H54 (cell line): Measurements from ENCODE around the gene NLGN1.
A peak's percentile ranks its signal among the peaks of the same experiment; 100 is the strongest.

Experiments
- DNase-seq: peaks from one replicate; pipeline ENCODE4 v3.0.0; 2011; ENCODE audit warnings: low spot score, mixed read lengths; ENCODE audit not compliant: insufficient read length
- FAIRE-seq: peaks from 3 replicates; lab custom pipeline; 2011; peaks lifted over from hg19 to GRCh38; lab: Jason Lieb, UNC
- POLR2A ChIP-seq: IDR thresholded peaks from 2 replicates; pipeline ENCODE4 v1.6.1; 2011; ENCODE audit warnings: low read depth, mild to moderate bottlenecking, low read length

The NLGN1 gene

GRCh38 chr3:173615661-173616060 is 218.1 kb downstream of the NLGN1 start:
- DNase-seq (no peak), FAIRE-seq (no peak)
- no peak for TF ChIP-seq POLR2A

DNA sequence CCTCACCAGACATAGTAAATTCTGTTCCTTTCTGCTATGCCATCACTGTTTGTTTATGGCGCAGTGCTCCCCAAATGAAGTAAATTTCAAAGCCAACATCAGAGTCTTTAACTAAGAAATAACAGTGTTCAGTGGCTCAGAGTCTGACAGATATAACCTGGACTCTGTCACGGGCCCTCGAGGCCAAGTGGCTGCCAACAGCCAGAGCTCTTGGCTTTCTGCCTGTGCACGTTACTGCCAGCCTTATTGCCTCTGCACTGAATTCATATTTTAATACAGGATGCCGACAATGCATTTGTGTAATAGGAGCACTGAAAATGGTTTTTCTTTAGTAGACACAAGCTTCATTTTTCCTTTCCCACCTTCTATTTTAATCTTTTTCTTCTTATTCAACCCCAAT is 219.9 kb downstream of the NLGN1 start:
- TF ChIP-seq POLR2A = no peak
- no peak for DNase-seq
- no peak for FAIRE-seq

DNA sequence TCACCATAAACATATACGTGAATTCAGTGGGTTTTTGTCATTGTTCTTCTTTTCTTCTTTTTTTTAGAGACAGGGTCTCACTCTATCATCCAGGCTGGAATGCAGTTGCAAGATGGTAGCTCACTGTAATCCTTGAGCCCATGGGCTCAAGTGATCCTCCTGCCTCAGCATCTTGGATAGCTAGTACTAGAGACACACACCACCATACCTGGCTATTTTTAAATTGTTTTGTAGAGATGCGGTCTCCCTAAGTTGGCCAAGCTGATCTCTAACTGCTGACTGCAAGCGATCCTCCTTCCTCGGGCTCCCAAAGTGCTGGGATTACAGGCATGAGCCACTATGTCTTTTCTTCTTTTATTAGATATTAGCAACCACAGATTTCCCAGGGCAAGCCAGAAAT is 220.6 kb downstream of the NLGN1 start:
- no peak for TF ChIP-seq POLR2A
- DNase-seq = no peak
- no peak for FAIRE-seq

DNA sequence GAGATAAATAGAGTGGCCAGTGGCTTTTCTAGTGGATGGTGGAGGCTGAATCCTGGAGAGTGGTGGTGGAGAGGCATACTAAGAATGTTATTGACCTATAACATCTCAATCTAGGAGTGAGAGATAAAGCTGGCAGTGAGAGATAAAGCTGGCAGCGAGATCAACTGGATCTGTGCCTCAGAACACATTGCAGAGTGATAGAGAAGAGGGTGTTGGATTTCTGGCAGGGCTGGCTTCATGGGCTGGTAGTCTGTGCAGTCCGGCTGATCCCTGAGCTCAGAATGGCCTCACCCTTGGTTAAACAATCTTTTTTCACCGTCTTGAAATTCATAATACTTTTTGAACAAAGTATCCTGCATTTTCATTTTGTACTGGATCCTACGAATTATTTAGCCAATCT is 221.2 kb downstream of the NLGN1 start:
- FAIRE-seq (no peak), DNase-seq (no peak)
- no peak for TF ChIP-seq POLR2A

GRCh38 chr3:173622166-173622565 is 224.6 kb downstream of the NLGN1 start:
- no peak for TF ChIP-seq POLR2A
- FAIRE-seq = no peak
- no peak for DNase-seq

GRCh38 chr3:173624086-173624485 is 226.5 kb downstream of the NLGN1 start:
- no peak for DNase-seq
- no peak for TF ChIP-seq POLR2A
- FAIRE-seq = no peak

DNA sequence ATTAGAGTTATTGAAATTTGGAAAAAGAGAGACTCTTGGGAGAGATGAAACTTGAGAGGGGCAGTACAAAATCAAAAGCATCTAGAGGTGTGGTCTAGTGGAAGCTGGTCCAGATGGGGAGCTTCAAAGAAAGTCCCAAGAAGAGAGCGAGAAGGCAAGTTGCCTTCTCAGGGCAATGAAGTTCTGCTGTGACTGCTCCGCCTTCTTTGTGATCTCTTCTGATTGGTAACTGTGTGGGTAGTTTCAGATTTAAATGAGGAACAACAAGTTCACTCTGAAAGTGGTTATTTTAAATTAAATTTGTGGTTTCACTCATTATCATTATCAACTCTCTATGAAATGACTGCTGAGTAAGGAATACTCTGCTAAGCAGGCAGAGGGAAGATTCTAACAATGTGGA is 233.3 kb downstream of the NLGN1 start:
- FAIRE-seq (no peak), DNase-seq (no peak)
- TF ChIP-seq POLR2A = no peak

GRCh38 chr3:173632945-173633344 is 235.4 kb downstream of the NLGN1 start:
- TF ChIP-seq POLR2A = no peak
- DNase-seq (no peak), FAIRE-seq (no peak)

- FAIRE-seq (no peak), DNase-seq (no peak)
- no peak for TF ChIP-seq POLR2A
Measured at GRCh38 chr3:173635826-173636225, 238.3 kb downstream of the NLGN1 start.

GRCh38 chr3:173639098-173639497 is 241.6 kb downstream of the NLGN1 start:
- FAIRE-seq (no peak), DNase-seq (no peak)
- no peak for TF ChIP-seq POLR2A

DNA sequence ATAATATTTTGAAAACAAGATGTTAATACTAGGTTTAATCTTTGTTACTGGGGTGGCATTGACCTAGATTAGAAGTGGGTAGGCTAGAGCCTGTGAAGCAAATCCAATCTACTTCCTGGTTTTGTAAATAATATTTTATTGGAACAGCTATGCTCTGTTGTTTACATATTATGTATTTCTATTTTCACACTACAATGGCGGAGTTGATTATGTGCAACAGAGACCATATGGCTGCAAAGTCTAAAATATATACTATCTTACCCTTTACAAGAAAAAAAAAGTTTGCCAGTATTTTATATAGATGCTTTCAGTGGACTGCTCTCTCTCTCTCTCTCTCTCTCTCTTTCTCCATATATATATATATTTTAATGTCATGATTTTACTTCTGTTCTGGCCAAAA is 244.2 kb downstream of the NLGN1 start:
- FAIRE-seq = no peak

GRCh38 chr3:173644086-173645082 is 246.8 kb downstream of the NLGN1 start:
- DNase-seq (no peak), FAIRE-seq (no peak)
- TF ChIP-seq POLR2A = no peak

More for the DNA sequence above, 244.2 kb downstream of the NLGN1 start:
- no peak for DNase-seq
- no peak for TF ChIP-seq POLR2A

GRCh38 chr3:173650596-173650995 is 253.1 kb downstream of the NLGN1 start:
- no peak for FAIRE-seq
- TF ChIP-seq POLR2A = no peak
- DNase-seq = no peak

DNA sequence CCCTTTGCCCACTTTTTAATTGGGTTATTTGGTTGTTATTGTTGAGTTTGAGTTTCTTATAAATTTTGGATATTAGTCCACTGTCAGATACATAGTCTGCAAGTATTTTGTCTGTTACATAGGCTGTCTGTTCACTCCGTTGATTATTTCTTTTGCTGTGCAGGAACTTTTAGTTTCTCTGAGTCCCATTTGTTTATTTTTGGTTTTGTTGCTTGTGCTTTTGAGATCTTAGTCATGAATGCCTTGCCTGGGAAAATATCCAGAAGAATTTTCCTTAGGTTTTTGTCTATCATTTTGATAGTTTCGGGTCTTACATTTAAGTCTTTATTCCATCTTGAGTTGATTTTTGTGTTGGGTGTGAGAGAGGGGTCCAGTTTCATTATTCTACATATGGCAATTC is 254.5 kb downstream of the NLGN1 start:
- TF ChIP-seq POLR2A = no peak
- no peak for DNase-seq
- no peak for FAIRE-seq

- TF ChIP-seq POLR2A = no peak
- DNase-seq (no peak), FAIRE-seq (peak; percentile 23)
Measured at GRCh38 chr3:173653781-173654180, 256.2 kb downstream of the NLGN1 start.
